Spinal cord (tissue), 10 donors: Measurements from ENCODE around the gene RAI1. TPM values are rescaled to one million over a fixed set of nuclear protein-coding genes. Genes with fewer than 3 reads are reported as not detected.

ENCODE experiments used
- DNase-seq, 6 donors: peaks; one replicate each; pipeline versions ENCODE4 v3.0.0 to v3.0.0-alpha.2; 2013 to 2015; ENCODE audit warnings: low spot score in 6 of 6, low read depth in 4 of 6
- H3K27ac ChIP-seq: one replicate; pipeline ENCODE4 v1.5.1; 2013; ENCODE audit warnings: low read depth, low read length, control low read depth
- H3K27me3 ChIP-seq: one replicate; pipeline ENCODE4 v1.6.1; 2013; ENCODE audit warnings: low read length; ENCODE audit not compliant: control insufficient read depth, insufficient read depth
- H3K36me3 ChIP-seq: one replicate; pipeline ENCODE4 v1.6.1; 2013; ENCODE audit warnings: low read length; ENCODE audit not compliant: control insufficient read depth, insufficient read depth
- H3K4me1 ChIP-seq: one replicate; pipeline ENCODE4 v1.6.1; 2013; ENCODE audit warnings: low read length; ENCODE audit not compliant: control insufficient read depth, insufficient read depth
- H3K4me3 ChIP-seq: one replicate; pipeline ENCODE4 v1.5.1; 2013; ENCODE audit warnings: low read depth, low read length, control low read depth
- H3K9me3 ChIP-seq: one replicate; pipeline ENCODE4 v1.6.1; 2013; ENCODE audit warnings: low read length; ENCODE audit not compliant: control insufficient read depth, insufficient read depth
- WGBS: methylation state at CpG from one replicate; pipeline ENCODE4 v1.1.5; 2013; ENCODE audit warnings: missing lambda C conversion rate; ENCODE audit not compliant: insufficient coverage; 5-methylcytosine and 5-hydroxymethylcytosine counted together
- polyA plus RNA-seq, 2 donors: library from polyadenylated mRNA; unstranded; fragments of 120-200 nt; gene quantifications; one replicate each; pipeline ENCODE4 v1.2.1, GENCODE V29; 2013; ENCODE audit not compliant: insufficient read length in 2 of 2
- total RNA-seq, 2 donors: library from RNA; depleted of rRNA in 1 of 2; stranded (reverse); fragments of 120-200 nt in 1 of 2; fragments of >200 nt in 1 of 2; gene quantifications; one replicate each; pipeline versions ENCODE4 v1.2.3 to v1.2.4, GENCODE V29; 2013 to 2014
- donor health status: healthy.

RAI1 gene
- total and polyA plus RNA-seq, 4 donors: 12.5 to 45.2 (median 25.3) TPM

- Histone ChIP-seq H3K4me3 (no peak overlapping the region), H3K4me1 (peaks cover 49% of the 10 kb centered on the region), H3K27me3 (no peaks in the 10 kb centered on the region), H3K9me3 (no peaks in the 10 kb centered on the region), H3K27ac (no peak overlapping the region), H3K36me3 (peaks cover 49% of the 10 kb centered on the region)
- 71% methylated on average over 15 of the region's 21 CpGs for WGBS
- DNase-seq: no peak
These were observed 170.1 kb downstream of the RAI1 start for GRCh38 chr17:17851103-17852002.

- Histone ChIP-seq H3K27me3 (no peaks in the 10 kb centered on the region), H3K4me1 (peaks cover 55% of the 10 kb centered on the region), H3K9me3 (no peaks in the 10 kb centered on the region), H3K36me3 (peaks cover 38% of the 10 kb centered on the region), H3K4me3 (no peak overlapping the region), H3K27ac (no peak overlapping the region)
- DNase-seq: no peak
- 86% methylated on average over 3 of the region's 3 CpGs for WGBS
These were observed 171.7 kb downstream of the RAI1 start for GRCh38 chr17:17852930-17853329.

GRCh38 chr17:17853811-17854447 lies 172.7 kb downstream of the RAI1 start:
- whole genome bisulfite sequencing: 93% methylated on average over 5 of the region's 8 CpGs
- no peak for DNase-seq
- Histone ChIP-seq H3K27ac (no peak overlapping the region), H3K9me3 (no peaks in the 10 kb centered on the region), H3K4me1 (peaks cover 49% of the 10 kb centered on the region), H3K4me3 (no peak overlapping the region), H3K27me3 (no peaks in the 10 kb centered on the region), H3K36me3 (peaks cover 28% of the 10 kb centered on the region)

GRCh38 chr17:17855976-17856375 lies 174.7 kb downstream of the RAI1 start:
- Histone ChIP-seq H3K4me3 (no peak overlapping the region), H3K36me3 (peaks cover 25% of the 10 kb centered on the region), H3K4me1 (peaks cover 44% of the 10 kb centered on the region), H3K9me3 (no peaks in the 10 kb centered on the region), H3K27me3 (no peaks in the 10 kb centered on the region), H3K27ac (no peak overlapping the region)
- 46% methylated on average over 3 of the region's 3 CpGs for WGBS
- peak in 1 of 6 donors; percentile 76 for DNase-seq

GRCh38 chr17:17856386-17856785 lies 175.1 kb downstream of the RAI1 start:
- Histone ChIP-seq H3K27me3 (no peaks in the 10 kb centered on the region), H3K4me3 (no peak overlapping the region), H3K4me1 (peaks cover 43% of the 10 kb centered on the region), H3K9me3 (no peaks in the 10 kb centered on the region), H3K27ac (no peak overlapping the region), H3K36me3 (peaks cover 24% of the 10 kb centered on the region)
- 82% methylated on average over 2 of the region's 2 CpGs for WGBS
- DNase-seq: no peak

- peaks cover 29% of the 10 kb centered on the region for H3K36me3 ChIP-seq
- no peak overlapping the region for H3K4me3 ChIP-seq
- H3K9me3 ChIP-seq: no peaks in the 10 kb centered on the region
- 81% methylated on average over 4 of the region's 4 CpGs for WGBS
- H3K27ac ChIP-seq: no peak overlapping the region
- no peak for DNase-seq
- peaks cover 39% of the 10 kb centered on the region for H3K4me1 ChIP-seq
- H3K27me3 ChIP-seq: no peaks in the 10 kb centered on the region
These were observed 176.2 kb downstream of the RAI1 start for GRCh38 chr17:17857496-17857895.

GRCh38 chr17:17859909-17860765 lies 178.9 kb downstream of the RAI1 start:
- DNase-seq: peak in 2 of 6 donors; percentile 83 to 87
- Histone ChIP-seq H3K27me3 (no peaks in the 10 kb centered on the region), H3K9me3 (no peaks in the 10 kb centered on the region), H3K4me3 (no peak overlapping the region), H3K27ac (peak overlapping the region; percentile 47), H3K4me1 (peaks cover 35% of the 10 kb centered on the region), H3K36me3 (peaks cover 37% of the 10 kb centered on the region)
- 42% methylated on average over 8 of the region's 9 CpGs for WGBS

GRCh38 chr17:17860766-17861107 lies 179.5 kb downstream of the RAI1 start:
- H3K9me3 ChIP-seq: no peaks in the 10 kb centered on the region
- H3K4me3 ChIP-seq: no peak overlapping the region
- no peak for DNase-seq
- WGBS: 70% methylated on average over 5 of the region's 5 CpGs
- H3K36me3 ChIP-seq: peaks cover 38% of the 10 kb centered on the region
- peak overlapping the region; percentile 33 for H3K27ac ChIP-seq
- H3K27me3 ChIP-seq: no peaks in the 10 kb centered on the region
- H3K4me1 ChIP-seq: peaks cover 29% of the 10 kb centered on the region
